Activated CD8-positive, alpha-beta T cell treated with anti-CD3 and anti-CD28 coated beads for 36 hours (primary cell): ENCODE results near the gene RNF151. TPM values are rescaled to one million over a fixed set of nuclear protein-coding genes. Genes with fewer than 3 reads are reported as not detected.

Experiments
- ATAC-seq: fragments of 200-7000 bp; cut with Tn5 transposase; one replicate; pipeline ENCODE4 v1.10.0; 2021; ENCODE audit warnings: mild to moderate bottlenecking, moderate library complexity
- CTCF ChIA-PET: fragments of 350-600 bp; sonication (Branson Sonifier 250); formaldehyde crosslinking; loops from one replicate; lab custom pipeline; 2021; ENCODE audit warnings: antibody characterized with exemption; lab: Charles Lee
- POLR2A ChIA-PET: fragments of 350-600 bp; sonication (Branson Sonifier 250); formaldehyde crosslinking; loops from one replicate; lab custom pipeline; 2021; ENCODE audit warnings: antibody characterized with exemption; lab: Charles Lee
- DNase-seq: peaks from one replicate; pipeline ENCODE4 v3.0.0-alpha.2; 2020
- H3K27ac Mint-ChIP-seq: one replicate; pipeline ENCODE4 v1.8.0; 2021; ENCODE audit warnings: mild to moderate bottlenecking, mixed read lengths
- H3K27me3 Mint-ChIP-seq: one replicate; pipeline ENCODE4 v1.8.0; 2021; ENCODE audit warnings: mixed read lengths
- H3K36me3 Mint-ChIP-seq: one replicate; pipeline ENCODE4 v1.8.0; 2021; ENCODE audit warnings: low read depth, mixed read lengths
- H3K4me1 Mint-ChIP-seq: one replicate; pipeline ENCODE4 v1.8.0; 2021; ENCODE audit warnings: low read depth, mixed read lengths
- H3K4me3 Mint-ChIP-seq: one replicate; pipeline ENCODE4 v1.8.0; 2021; ENCODE audit warnings: mild to moderate bottlenecking, moderate library complexity, mixed read lengths
- H3K9me3 Mint-ChIP-seq: one replicate; pipeline ENCODE4 v1.8.0; 2021; ENCODE audit warnings: mixed read lengths
- intact Hi-C: fragments of 100-400 bp; cut with micrococcal nuclease; formaldehyde crosslinking; loops from one replicate; pipeline ENCODE4 v1.10.0; 2022
- total RNA-seq, 2 experiments: library from RNA; stranded (reverse); gene quantifications; one replicate each; pipeline ENCODE4 v1.2.3, GENCODE V29; 2021
- TF ChIP-seq, protein P1 (sequence below): fragments of 200-600 bp; IDR thresholded peaks from one replicate; pipeline ENCODE4 v1.8.0; 2022; ENCODE audit warnings: antibody characterized with exemption, mild to moderate bottlenecking

Gene RNF151, protein sequence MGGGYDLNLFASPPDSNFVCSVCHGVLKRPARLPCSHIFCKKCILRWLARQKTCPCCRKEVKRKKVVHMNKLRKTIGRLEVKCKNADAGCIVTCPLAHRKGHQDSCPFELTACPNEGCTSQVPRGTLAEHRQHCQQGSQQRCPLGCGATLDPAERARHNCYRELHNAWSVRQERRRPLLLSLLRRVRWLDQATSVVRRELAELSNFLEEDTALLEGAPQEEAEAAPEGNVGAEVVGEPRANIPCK
- total RNA-seq: not detected

DNA sequence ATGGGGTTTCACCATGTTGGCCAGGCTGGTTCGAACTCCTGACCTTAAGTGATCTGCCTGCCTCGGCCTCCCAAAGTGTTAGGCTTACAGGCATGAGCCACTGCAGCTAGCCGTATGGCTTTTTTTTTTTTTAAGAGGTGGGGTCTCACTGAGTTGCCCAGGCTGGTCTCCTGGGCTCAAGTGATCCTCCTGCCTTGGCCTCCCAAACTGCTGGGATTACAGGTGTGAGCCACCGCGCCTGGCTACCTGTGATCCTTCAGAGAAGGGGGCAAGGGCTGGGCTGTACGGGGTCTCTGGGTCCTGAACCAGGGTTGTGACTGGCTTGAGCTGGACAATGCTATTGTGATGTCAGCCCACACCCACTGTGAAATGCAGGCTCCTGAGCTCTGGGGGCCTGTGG, at the start of gene RNF151:
Gene RNF151 (plus strand): TSS at position 397 of the 400 bp plus-strand sequence. CDS start 26 bp downstream, outside the sequence.
- Mint-ChIP-seq H3K9me3 (no peaks in the 10 kb centered on the region), H3K27ac (peak within 1 kb of the TSS; percentile 96), H3K4me1 (peaks cover 28% of the 10 kb centered on the region), H3K27me3 (no peaks in the 10 kb centered on the region), H3K4me3 (peak within 1 kb of the TSS; percentile 98), H3K36me3 (peaks cover 42% of the 10 kb centered on the region)
- ATAC-seq (no peak), DNase-seq (no peak)
- TF ChIP-seq, protein P1, sequence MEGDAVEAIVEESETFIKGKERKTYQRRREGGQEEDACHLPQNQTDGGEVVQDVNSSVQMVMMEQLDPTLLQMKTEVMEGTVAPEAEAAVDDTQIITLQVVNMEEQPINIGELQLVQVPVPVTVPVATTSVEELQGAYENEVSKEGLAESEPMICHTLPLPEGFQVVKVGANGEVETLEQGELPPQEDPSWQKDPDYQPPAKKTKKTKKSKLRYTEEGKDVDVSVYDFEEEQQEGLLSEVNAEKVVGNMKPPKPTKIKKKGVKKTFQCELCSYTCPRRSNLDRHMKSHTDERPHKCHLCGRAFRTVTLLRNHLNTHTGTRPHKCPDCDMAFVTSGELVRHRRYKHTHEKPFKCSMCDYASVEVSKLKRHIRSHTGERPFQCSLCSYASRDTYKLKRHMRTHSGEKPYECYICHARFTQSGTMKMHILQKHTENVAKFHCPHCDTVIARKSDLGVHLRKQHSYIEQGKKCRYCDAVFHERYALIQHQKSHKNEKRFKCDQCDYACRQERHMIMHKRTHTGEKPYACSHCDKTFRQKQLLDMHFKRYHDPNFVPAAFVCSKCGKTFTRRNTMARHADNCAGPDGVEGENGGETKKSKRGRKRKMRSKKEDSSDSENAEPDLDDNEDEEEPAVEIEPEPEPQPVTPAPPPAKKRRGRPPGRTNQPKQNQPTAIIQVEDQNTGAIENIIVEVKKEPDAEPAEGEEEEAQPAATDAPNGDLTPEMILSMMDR: no peak
- CTCF ChIA-PET: no interaction called here
- intact Hi-C loops: no loop called here
- POLR2A ChIA-PET: interaction anchor here (0.7 to 14.3 kb wide), 7 partner anchors 18 to 194 kb away, joined by 3 to 505 read pairs (median 8); partner anchors contain the start of genes EME2, GFER, MRPS34 and MSRB1

DNA sequence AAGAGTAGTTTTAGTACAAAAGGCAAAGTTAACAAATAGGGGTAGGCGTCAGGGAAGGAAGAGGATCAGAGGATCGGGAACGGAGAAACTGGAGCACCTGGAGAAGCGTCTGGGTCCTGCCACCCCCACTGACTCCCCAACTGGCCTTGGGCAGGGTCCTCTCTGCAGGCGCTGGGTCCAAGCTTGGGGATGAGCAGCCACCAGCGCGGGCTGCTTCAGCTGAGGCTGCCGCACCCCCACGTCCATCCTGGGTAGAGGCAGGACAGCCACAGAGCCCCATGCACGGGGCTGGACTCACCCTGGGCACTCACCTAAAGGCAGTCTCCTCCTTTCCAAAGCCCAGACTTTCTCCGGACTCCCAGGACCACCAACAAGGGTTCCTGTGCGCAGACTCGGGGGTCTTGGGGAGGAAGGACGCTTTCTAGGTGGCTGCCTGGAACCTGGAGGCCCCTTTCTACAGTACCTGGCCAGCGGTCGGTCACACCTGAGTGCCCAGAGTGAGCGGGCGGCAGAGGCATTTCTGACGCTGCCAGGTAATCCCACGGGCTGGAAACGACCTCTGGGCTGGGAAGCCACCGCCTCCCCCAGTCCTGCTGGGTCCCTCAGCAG, 49.5 kb upstream of the RNF151 start:
- DNase-seq (no peak), ATAC-seq (no peak)
- H3K36me3 Mint-ChIP-seq: no peaks in the 10 kb centered on the region
- ChIA-PET POLR2A (interaction anchor here (1.2 kb wide), 1 partner anchor 11 kb away, joined by 3 read pairs; no protein-coding TSS in a partner anchor), CTCF (interaction anchor here (1.4 kb wide), 1 partner anchor 12 kb away, joined by 5 read pairs; no protein-coding TSS in a partner anchor)
- no peaks in the 10 kb centered on the region for H3K4me1 Mint-ChIP-seq
- intact Hi-C loops: loop anchor here (5.0 kb wide), 1 partner anchor 55 kb away; no protein-coding TSS in a partner anchor
- no peaks in the 10 kb centered on the region for H3K9me3 Mint-ChIP-seq
- TF ChIP-seq, protein P1: no peak
- no peak overlapping the region for H3K27ac Mint-ChIP-seq
- no peak overlapping the region for H3K4me3 Mint-ChIP-seq
- peaks cover 42% of the 10 kb centered on the region for H3K27me3 Mint-ChIP-seq

GRCh38 chr16:1917665-1918350, 48.8 kb upstream of the RNF151 start:
- no peaks in the 10 kb centered on the region for H3K4me1 Mint-ChIP-seq
- ATAC-seq (no peak), DNase-seq (no peak)
- ChIA-PET POLR2A (no interaction called here), CTCF (no interaction called here)
- intact Hi-C loops: loop anchor here (5.0 kb wide), 1 partner anchor 56 kb away; no protein-coding TSS in a partner anchor
- no peaks in the 10 kb centered on the region for H3K36me3 Mint-ChIP-seq
- H3K27me3 Mint-ChIP-seq: peaks cover 48% of the 10 kb centered on the region
- H3K27ac Mint-ChIP-seq: no peak overlapping the region
- no peak overlapping the region for H3K4me3 Mint-ChIP-seq
- no peaks in the 10 kb centered on the region for H3K9me3 Mint-ChIP-seq
- TF ChIP-seq, protein P1: no peak

DNA sequence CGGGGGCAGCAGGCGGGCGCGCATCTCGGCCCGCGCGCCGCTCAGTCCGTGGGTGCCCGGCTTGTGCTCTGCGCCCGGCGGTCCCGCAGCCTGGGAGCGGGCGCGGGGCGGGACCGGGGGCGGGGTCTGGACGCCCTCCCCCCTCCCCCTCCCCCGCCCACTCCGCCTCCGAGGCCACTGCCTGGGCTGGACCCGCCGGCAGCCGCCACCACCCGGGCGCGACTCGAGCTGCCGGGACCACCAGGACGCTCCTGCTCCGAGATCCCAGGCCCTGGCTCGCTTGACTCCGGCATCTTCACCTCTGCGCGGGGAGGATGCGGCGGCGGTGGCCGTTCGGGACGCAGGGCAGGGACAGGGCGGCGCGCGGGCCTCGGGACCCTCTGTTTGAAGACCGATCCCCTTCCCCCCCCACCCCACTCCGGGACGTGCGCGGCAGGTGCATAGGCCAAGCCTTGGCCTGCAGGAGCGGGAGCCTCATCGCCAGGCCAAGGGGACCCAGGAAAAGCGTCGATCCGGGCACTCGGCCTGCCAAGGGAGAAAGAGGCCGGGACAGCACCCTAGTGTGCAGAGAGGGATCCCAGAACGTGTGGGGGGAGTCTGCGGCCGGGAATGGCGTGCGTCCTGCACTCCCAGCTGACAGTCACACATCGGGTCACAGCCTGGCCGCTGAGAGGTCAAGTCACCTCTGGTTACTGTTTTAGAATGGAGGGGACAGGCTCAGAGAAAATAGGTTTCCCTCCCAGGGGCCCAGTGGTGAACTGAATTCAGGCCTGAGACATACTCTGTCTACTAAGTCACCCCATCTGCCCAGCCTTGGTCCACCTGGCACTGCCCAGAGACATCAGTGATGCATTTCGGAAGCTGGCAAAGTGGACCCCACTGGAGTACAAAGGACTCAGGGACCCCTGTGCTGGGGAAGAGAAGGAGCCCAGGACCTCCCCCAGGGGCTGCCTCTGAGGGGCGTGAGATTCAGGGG, 48.0 kb upstream of the RNF151 start, which contains the start of gene HS3ST6:
Gene HS3ST6 (minus strand): TSS at position 65 of the 976 bp plus-strand sequence. CDS start 92 bp downstream, outside the sequence.
- intact Hi-C loops: loop anchor here (5.0 kb wide), 1 partner anchor 56 kb away; no protein-coding TSS in a partner anchor
- ChIA-PET POLR2A (no interaction called here), CTCF (interaction anchor here (2.5 kb wide), 1 partner anchor 10 kb away, joined by 10 read pairs; no protein-coding TSS in a partner anchor)
- Mint-ChIP-seq H3K9me3 (no peaks in the 10 kb centered on the region), H3K36me3 (no peaks in the 10 kb centered on the region), H3K4me1 (no peaks in the 10 kb centered on the region), H3K27me3 (peaks cover 52% of the 10 kb centered on the region), H3K4me3 (no peak within 1 kb of the TSS), H3K27ac (no peak within 1 kb of the TSS)
- no peak for ATAC-seq
- DNase-seq: no peak
- TF ChIP-seq, protein P1: no peak
